Endodermal cell (in vitro differentiated cells): ENCODE measurements around the gene MGLL. TPM values are rescaled to one million over a fixed set of nuclear protein-coding genes. Genes with fewer than 3 reads are reported as not detected.

Experiments used
- DNase-seq: peaks from one replicate; pipeline ENCODE4 v3.0.0-alpha.2; 2017
- H3K27ac ChIP-seq: 2 replicates; pipeline ENCODE4 v1.5.1; 2013; ENCODE audit warnings: mild to moderate bottlenecking, low read depth, low read length, moderate library complexity
- H3K27me3 ChIP-seq: 2 replicates; pipeline ENCODE4 v1.6.1; 2013; ENCODE audit warnings: mild to moderate bottlenecking, low read length, moderate library complexity; ENCODE audit not compliant: insufficient read depth, control insufficient read depth, poor library complexity, severe bottlenecking
- H3K36me3 ChIP-seq: 2 replicates; pipeline ENCODE4 v1.7.0; 2013; ENCODE audit warnings: mild to moderate bottlenecking, low read length, moderate library complexity; ENCODE audit not compliant: control insufficient read depth, insufficient read depth
- H3K4me1 ChIP-seq: one replicate; pipeline ENCODE4 v1.7.0; 2013; ENCODE audit warnings: low read length; ENCODE audit not compliant: control insufficient read depth, insufficient read depth
- H3K4me3 ChIP-seq: 2 replicates; pipeline ENCODE4 v1.5.1; 2013; ENCODE audit warnings: mild to moderate bottlenecking, low read length, moderate library complexity
- H3K9ac ChIP-seq: 2 replicates; pipeline ENCODE4 v1.6.1; 2013; ENCODE audit warnings: mild to moderate bottlenecking, low read length, moderate library complexity; ENCODE audit not compliant: poor library complexity, severe bottlenecking; ENCODE audit errors: extremely low read depth
- H3K9me3 ChIP-seq: 2 replicates; pipeline ENCODE4 v1.6.1; 2013; ENCODE audit warnings: mild to moderate bottlenecking, low read length, moderate library complexity; ENCODE audit not compliant: control insufficient read depth
- H3K27ac Mint-ChIP-seq: 2 replicates; pipeline ENCODE4 v1.8.0; 2020; ENCODE audit warnings: mixed read lengths
- H3K27me3 Mint-ChIP-seq: 2 replicates; pipeline ENCODE4 v1.8.0; 2021; ENCODE audit warnings: mild to moderate bottlenecking, mixed read lengths; ENCODE audit not compliant: insufficient read depth
- H3K36me3 Mint-ChIP-seq: 2 replicates; pipeline ENCODE4 v1.8.0; 2020; ENCODE audit warnings: low read depth, mixed read lengths
- H3K4me1 Mint-ChIP-seq: 2 replicates; pipeline ENCODE4 v1.8.0; 2020; ENCODE audit warnings: mixed read lengths
- H3K4me3 Mint-ChIP-seq: 2 replicates; pipeline ENCODE4 v1.8.0; 2020; ENCODE audit warnings: mild to moderate bottlenecking, moderate library complexity, mixed read lengths
- H3K9me3 Mint-ChIP-seq: 2 replicates; pipeline ENCODE4 v1.8.0; 2020; ENCODE audit warnings: mild to moderate bottlenecking, mixed read lengths
- CTCF ChIP-seq: fragments of 200-600 bp; sonication (generic); conservative IDR thresholded peaks from 2 replicates; pipeline ENCODE4 v1.5.0; 2021; ENCODE audit warnings: antibody characterized with exemption, mild to moderate bottlenecking
- WGBS, 2 experiments: methylation state at CpG; one replicate each; pipeline versions ENCODE4 v1.1.5 to v1.1.7; 2013; ENCODE audit warnings: missing lambda C conversion rate in 2 of 2, mixed read lengths in 1 of 2; ENCODE audit not compliant: insufficient coverage in 1 of 2, insufficient read length in 1 of 2; 5-methylcytosine and 5-hydroxymethylcytosine counted together
- total RNA-seq, 2 donors: library from RNA; stranded (reverse); fragmentation: NEBNext Ultra II Directional in 1 of 2; extraction: Animal tissue kit (Norgen Biotek cat#: 25700) in 1 of 2; gene quantifications; 2 replicates in 1 of 2; 3 replicates in 1 of 2; pipeline ENCODE4 v1.2.1, GENCODE V29; 2021

The MGLL gene
- total RNA-seq, 2 donors from 2014 or later: 0.22 TPM; not detected in 1

- H3K9me3 Mint-ChIP-seq: no peaks in the 10 kb centered on the region
- H3K36me3 Mint-ChIP-seq: no peaks in the 10 kb centered on the region
- no peak for TF ChIP-seq CTCF
- Histone ChIP-seq H3K4me3 (peak within 1 kb of the TSS; percentile 80), H3K27ac (no peak within 1 kb of the TSS), H3K36me3 (no peaks in the 10 kb centered on the region), H3K9ac (peak within 1 kb of the TSS; percentile 68), H3K27me3 (peaks cover 8% of the 10 kb centered on the region), H3K4me1 (no peaks in the 10 kb centered on the region), H3K9me3 (no peaks in the 10 kb centered on the region)
- peak within 1 kb of the TSS; percentile 79 for H3K27ac Mint-ChIP-seq
- H3K4me1 Mint-ChIP-seq: peaks cover 2% of the 10 kb centered on the region
- peak; percentile 94 for DNase-seq
- H3K4me3 Mint-ChIP-seq: peak within 1 kb of the TSS; percentile 71
- H3K27me3 Mint-ChIP-seq: peaks cover 14% of the 10 kb centered on the region
- 1 to 2% methylated on average over 36 to 102 of the region's 102 CpGs for WGBS, 2 experiments
Measured at GRCh38 chr3:127672429-127673190, 149.7 kb downstream of the MGLL start, which contains the start of gene ABTB1. Gene ABTB1, plus strand, starts transcription at chr3:127672952. Its CDS starts 74 bp downstream, at chr3:127673026.

- peaks cover 8% of the 10 kb centered on the region for H3K27me3 ChIP-seq
- WGBS, 2 experiments: 50 to 55% methylated on average over 17 to 44 of the region's 44 CpGs
- no peaks in the 10 kb centered on the region for H3K36me3 ChIP-seq
- H3K36me3 Mint-ChIP-seq: no peaks in the 10 kb centered on the region
- no peak overlapping the region for H3K27ac ChIP-seq
- H3K4me3 Mint-ChIP-seq: peak overlapping the region; percentile 71
- peak overlapping the region; percentile 79 for H3K27ac Mint-ChIP-seq
- TF ChIP-seq CTCF: no peak
- peak; percentile 53 for DNase-seq
- H3K9me3 Mint-ChIP-seq: no peaks in the 10 kb centered on the region
- peak overlapping the region; percentile 74 for H3K4me3 ChIP-seq
- H3K9ac ChIP-seq: peak overlapping the region; percentile 68
- no peaks in the 10 kb centered on the region for H3K9me3 ChIP-seq
- peaks cover 14% of the 10 kb centered on the region for H3K27me3 Mint-ChIP-seq
- no peaks in the 10 kb centered on the region for H3K4me1 ChIP-seq
- peaks cover 2% of the 10 kb centered on the region for H3K4me1 Mint-ChIP-seq
Measured at GRCh38 chr3:127671523-127672428, 150.5 kb downstream of the MGLL start.

GRCh38 chr3:127670761-127671522 is 151.4 kb downstream of the MGLL start:
- Histone ChIP-seq H3K27ac (no peak overlapping the region), H3K27me3 (peaks cover 8% of the 10 kb centered on the region), H3K4me3 (no peak overlapping the region), H3K9me3 (no peaks in the 10 kb centered on the region), H3K4me1 (no peaks in the 10 kb centered on the region), H3K9ac (no peak overlapping the region), H3K36me3 (peaks cover 8% of the 10 kb centered on the region)
- Mint-ChIP-seq H3K36me3 (no peaks in the 10 kb centered on the region), H3K9me3 (no peaks in the 10 kb centered on the region), H3K27me3 (peaks cover 14% of the 10 kb centered on the region), H3K27ac (no peak overlapping the region), H3K4me1 (peaks cover 2% of the 10 kb centered on the region), H3K4me3 (peak overlapping the region; percentile 71)
- 95% methylated on average over 14 to 20 of the region's 20 CpGs for WGBS, 2 experiments
- TF ChIP-seq CTCF: no peak
- DNase-seq: peak; percentile 41
